Measurements from ENCODE around the gene SURF1.

The SURF1 gene

DNA sequence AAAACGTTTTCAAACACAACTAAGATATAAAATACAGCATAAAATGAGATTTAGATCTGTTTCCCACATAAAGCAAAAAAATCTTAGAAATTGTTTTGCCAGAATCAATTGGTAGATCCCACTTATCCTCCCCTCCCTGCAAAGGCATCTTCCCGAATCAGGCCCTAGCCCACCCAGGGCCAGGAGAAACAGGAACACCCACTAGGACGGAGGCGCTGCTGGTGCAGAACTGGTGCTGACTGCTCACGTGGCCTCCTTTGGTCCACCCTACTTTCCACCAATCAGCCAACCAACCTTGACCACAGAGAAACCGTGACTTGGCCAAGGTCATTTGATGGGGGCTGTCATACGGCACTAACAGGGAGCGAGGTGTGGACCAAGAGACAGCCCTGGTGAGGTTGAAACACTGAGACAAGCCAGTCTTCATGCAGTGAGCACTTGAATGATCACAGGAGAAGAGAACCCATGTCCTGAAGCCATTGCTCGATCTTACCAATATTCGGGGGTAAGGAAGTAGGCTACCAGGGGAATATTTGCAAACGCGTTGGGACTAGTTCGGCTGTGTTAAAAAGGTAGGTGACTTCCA is 5.3 kb upstream of the SURF1 start:
- no peak for DNase-seq

DNA sequence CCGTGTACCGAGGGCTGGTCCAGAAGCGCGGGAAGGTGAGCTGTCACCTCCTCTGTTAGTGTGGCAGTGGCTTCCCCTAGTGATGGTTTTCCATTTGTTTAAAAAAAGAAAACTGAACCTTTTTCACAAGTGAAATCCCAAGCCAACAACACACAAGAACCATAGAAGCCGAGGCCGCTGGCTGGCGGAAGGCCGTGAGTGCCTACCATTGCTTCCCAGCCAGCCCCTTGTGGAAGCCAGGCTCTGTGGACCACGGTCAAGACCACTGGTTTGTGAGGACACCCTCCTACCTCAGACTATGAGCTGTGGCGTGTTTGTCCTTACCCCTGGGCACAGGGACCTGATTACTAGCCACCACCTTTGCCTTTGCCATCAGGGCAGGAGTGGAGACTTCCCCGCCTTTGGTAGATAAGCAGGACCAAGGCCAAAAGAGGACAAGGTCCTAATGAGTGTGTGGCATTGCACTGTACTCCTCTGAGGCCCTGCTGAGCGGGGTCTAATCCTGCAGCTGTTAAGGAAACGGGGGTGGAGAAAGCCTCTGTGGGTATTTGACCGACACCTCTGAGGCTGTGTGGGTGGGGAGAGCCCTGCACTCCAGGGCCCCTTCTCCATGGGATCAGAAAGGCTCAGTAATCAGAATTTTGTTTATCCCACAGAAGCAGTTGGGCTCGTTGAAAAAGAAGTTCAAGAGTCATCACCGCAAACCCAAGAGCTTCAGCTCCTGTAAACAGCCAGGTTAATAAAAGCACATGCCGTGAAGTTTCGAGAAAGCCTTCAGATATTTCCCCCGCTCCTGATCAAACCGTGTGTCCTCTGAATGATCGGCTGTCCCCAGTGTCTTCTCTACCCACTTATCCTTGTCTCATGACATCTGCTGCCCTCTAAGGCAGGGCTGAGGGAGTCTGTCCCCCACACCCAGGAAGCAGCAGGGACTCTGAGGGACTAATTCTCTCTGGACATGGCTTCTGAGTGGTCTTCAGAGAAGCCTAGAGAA is 4.4 kb upstream of the SURF1 start:
- DNase-seq = no peak

DNA sequence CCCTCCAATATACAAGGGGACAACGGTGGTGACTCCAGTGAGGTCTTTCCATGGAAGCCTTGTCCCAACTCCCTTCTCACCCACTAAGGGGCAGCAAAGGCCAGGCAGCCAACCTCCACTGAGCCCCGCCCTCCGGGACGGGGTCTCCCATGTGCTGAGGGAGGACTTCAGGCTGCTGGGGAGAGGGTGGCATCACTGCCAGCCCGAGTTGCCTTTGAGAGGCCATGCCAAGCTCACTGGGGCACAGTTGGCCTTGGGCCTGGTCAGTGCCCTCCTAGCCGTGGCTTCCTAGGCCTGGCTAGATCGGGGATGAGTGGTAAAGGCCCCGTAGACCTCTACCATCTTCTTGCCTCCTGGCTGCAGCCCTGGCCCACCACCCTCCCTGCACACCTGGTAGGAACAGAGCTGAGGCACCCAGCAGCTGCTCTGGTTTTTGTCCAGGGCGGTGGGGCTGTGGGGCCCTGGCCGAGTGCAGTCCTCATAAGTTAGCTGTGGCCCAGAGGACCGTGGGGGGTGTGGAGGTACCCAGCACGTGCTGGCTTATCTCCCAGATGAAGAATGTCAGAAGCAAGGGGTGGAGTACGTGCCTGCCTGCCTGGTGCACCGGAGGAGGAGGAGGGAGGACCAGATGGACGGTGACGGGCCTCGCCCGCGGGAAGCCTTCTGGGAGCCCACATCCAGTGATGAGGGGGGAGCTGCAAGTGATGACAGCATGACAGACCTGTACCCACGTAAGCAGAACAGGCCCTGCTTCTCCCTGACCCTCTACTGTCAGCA is 3.3 kb upstream of the SURF1 start:
- peak; percentile 85 for DNase-seq

DNA sequence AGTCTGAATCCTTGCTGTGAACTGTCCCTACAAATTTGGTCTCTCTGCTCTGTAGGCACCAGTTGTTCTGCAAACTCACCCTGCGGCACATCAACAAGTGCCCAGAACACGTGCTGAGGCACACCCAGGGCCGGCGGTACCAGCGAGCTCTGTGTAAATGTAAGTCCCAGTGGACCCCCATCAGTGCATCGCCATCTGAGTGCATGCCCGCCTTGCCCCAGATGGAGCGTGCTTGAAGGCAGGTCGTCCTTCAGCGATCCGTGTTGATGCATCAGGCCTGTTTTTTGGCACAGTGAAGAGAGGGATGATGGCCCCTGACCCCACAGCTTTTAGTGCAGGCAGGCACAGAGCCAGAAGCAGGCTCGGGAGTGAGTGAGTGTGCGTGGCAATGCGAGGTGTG is 1.4 kb upstream of the SURF1 start:
- no peak for DNase-seq

DNA sequence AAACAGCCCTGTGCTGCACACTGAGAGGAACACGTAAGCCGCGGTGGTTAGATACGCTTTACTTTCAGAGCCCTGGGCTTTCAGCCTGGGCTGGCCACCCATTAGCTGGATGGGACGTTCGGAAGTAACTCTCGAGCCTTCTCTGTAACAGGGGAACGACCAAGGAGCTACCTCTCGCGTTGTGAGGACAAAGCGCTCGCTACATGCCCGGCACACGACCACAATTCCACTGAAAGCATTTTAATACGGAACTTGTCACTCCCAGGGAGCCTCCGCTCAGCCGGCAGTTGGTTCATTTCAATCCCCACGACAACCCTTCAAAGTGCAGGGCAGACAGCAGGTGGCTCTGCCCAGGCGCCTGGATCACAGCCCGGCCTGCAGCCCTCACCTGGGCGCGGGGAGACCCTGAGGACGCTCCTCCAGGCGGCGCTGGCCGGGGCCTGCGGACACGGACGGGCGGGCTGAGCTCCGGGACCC is 368 bp downstream of the SURF1 start:
- DNase-seq = peak; percentile 50

DNA sequence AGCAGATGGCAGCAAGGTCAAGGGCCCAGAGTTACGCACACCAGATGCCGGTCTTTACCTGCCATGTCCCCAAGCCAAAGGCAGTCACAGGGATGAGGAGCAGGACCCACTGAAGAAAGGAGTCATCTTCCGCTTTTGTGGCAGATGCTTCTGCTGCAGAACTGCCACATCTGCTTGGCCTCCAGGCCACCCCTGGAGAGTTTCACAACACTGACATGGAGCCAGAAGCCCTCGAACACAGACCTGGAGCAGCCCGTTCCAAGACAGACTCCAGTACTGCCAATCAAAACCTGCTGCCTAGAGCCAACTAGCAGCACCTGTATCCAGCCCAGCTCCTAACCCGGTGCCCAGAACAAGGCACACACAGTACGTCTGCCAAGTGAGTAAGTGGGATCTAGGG is 1.5 kb downstream of the SURF1 start:
- DNase-seq = no peak

DNA sequence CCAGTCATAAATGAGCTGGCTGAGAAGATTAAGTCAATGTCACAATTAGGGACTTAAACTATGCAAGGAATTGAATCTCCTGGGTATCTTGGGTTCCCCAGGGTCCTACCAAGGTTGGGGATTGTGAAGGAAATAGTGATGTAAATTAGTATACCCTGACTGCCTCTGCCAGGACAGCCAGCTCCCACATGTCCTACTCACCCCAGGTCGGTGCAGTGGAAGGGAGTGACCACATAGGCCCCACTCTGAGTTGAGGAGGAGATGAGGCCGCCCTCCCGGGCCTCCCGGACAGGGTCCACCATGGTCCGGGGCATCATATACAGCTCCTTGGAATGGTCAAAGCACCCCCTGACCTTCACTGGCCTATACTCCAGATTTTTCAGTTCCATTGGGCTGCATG is 2.7 kb downstream of the SURF1 start:
- DNase-seq = no peak

DNA sequence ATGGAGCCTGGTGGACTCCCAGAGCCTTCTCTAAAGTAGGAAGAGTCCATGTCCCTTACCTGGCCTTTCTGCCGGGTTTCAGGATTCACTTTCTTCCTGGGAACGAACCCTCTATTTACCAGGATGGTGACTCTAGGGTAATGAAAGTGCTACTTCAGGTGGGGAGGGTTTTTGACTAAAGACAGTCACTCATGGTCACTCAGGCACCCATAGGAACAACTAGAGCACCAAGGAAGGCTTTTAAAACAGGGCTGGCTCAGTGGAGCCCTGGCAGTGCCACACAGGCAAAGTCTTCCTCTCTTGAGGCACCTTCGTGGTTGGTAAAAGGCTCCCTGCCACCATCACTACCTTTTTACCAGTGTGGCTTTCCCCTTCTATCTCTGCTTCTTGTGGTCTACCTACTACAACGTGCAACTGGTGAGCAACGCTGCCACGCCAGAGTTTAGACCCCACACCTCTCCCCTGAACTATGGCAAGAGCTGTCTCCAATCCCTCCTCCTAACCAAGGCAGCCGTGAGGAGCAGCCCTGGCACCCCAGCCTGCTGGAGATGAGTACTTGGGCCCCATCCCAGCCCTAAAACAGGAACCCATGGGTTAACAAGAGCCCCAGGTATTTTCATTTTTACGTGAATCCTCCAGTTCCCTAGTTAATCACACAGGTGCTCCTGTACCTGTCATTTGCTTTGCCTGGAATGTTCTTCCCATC is 3.5 kb downstream of the SURF1 start:
- DNase-seq = no peak

DNA sequence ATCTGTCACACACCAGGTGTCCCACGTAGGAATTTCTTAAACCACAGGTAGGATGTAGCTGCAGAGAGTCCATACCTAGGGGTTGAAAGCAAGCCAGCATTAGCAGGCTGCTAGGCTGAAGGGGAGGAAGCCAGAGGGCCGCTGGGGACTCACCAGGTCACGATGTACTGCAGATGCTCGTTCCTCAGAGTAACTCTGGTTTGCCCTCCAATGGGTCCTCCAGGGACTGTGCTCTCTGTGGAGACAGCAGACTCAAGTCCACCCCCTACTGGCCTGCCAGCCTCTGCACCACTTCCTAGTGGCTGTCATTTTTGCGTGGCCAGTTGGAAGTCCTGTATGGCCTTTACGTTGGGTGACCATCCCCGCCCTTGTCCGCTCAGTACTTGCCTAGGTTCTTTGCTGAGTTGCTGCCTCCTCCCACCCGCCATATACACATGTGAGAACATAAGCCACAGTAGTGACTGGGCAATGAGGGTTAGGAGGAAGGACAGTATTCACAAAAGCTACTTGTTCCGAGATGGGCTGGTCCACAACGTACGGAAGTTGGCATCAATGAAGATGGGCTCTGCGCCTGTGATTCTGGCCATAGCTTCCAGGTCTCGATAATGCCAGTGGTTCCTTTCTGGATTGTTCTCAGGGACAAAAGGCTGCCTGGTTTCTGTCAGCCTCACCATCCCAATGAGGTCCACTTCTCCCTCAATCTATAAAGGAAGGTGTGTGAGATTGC is 4.2 kb downstream of the SURF1 start:
- peak; percentile 88 for DNase-seq

DNA sequence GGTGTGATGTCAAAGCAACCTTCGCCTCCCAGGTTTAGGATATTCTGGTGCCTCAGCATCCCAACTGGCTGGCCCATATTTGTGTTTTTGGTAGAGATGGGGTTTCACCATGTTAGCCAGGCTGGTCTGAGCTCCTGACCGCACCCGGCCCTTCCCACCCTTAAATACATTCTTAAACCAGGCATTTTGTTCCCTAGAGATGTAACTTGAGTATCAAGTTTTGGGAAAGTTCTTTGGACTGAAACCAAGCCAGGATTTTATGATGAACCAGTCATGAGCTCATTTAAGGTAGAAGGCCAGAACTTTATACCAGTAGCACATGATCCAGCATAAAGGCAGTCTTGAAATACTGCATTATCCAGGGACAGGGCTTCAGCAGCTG is 4.8 kb downstream of the SURF1 start:
- no peak for DNase-seq

DNA sequence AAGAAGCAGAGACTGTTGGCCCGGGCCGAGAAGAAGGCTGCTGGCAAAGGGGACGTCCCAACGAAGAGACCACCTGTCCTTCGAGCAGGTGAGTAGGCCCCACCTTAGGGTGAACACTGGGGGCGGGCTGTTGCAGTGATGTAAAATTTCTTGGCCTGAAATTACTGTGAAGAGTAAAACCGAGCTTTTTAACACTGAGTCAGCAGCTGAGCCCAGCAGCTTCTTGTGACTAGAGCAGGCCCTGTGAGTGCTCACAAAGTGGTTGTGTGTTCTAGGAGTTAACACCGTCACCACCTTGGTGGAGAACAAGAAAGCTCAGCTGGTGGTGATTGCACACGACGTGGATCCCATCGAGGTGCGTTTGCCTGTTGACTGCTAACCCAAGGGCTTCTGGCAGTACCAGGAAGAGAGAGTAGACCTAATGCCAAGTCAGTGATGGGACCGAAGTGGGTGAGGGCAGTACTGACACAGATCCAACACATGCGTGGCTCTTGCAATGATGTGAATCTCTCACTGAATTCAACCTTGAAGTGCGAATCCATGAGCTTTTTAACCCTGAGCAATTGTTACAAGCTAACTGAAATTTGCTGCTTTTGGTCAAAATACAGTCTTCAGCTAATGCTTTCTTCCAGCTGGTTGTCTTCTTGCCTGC is 6.2 kb downstream of the SURF1 start:
- no peak for DNase-seq

DNA sequence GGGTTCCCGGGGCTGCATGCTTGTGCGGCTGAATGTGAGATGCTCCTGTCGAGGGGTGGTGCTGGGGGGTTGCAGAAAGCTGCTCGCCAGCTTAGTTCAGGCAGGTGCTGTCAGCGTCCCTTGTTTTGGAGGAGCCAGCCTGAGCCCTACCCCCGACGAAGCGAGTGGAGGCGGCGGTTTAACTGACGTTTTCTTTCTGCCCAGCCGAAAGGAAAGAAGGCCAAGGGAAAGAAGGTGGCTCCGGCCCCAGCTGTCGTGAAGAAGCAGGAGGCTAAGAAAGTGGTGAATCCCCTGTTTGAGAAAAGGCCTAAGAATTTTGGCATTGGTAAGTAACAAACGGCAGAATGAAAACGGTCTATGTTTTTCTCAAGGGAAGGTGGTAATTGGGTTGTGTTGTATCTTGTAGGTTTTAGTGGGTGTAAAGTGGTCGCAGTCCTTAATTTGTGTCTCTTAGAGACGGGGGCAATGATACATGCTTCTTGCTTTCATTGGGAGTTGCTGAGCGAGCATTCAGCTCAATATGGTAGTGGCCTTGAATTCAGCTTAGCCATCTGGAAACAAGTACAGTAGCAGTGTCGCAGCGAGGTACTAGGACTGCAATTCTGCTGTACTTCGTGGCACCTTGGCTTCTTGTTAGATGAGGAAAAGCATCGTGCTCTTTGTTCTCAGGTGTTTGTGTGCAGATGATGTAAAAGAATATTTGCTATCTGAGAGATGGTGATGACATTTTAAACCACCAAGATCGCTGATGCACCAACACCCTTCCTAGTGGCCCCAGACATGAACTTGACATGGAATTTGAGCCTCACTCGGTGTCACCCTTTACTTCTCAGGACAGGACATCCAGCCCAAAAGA is 7.3 kb downstream of the SURF1 start:
- no peak for DNase-seq

DNA sequence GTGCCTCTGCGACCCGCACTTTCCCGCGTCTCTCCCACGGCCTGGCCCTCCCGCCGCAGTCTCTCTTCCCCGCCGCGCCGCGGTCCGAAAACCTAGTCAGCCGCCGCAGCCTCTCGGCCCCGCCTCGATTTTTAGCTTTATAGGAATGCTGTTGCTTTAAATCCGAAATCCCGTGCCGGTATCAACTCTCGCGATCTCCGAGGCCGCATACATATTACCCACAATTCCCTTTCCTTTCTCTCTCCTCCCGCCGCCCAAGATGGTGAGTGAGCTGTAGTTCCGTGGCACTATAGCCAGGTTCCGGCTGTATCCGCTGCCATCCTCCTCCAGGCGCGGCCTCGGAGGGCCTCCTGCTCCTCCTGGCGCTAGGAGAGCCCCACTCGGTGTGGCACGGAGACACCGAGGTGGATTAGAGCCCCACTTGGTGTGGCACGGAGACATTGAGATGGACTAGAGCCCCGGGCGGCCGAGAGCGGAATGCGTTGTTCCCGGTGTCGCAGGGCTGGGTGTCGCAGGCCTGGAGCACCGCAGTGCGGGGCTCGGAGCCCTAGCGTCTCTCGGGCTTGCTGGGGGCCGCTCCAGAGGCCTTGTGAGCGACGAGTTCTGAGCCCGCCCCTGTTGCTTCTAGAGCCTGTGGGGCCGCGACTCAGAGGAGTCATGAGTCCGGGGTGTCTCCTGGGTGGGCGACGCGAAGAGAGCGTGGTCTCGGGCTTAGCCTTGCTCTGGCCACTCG is 8.1 kb downstream of the SURF1 start, which contains the start of the genes MED22 and RPL7A:
MED22 (minus strand) TSS at position 147 of the 733 bp plus-strand sequence. CDS start 1,469 bp downstream, outside the sequence.
RPL7A (plus strand) TSS at position 234 of the 733 bp plus-strand sequence; CDS start at position 260, 26 bp downstream.
- peak; percentile 98 for DNase-seq

DNA sequence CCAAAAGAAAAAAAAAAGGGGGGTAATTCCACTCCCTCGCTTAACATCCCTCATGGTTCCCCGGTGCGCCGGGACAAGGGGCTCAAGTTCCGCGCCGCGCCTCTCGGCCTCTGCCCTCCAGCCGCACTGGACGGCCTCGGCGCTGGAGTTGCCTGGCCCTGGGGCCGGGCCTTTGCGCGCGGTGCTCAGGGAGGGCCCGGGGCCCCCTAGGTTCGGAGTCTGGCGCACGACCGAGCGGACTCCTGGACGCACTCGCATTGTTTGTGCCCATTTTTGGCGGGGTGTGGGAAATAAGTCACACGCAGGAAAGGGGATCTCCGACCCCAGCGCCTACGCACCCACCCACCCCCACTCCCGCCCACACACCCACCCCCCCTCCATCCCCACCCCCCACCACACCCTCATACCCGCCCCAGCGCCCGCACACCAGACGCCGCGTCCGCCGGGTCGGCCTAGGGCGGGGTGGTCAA is 8.7 kb downstream of the SURF1 start:
- peak; percentile 58 for DNase-seq

DNA sequence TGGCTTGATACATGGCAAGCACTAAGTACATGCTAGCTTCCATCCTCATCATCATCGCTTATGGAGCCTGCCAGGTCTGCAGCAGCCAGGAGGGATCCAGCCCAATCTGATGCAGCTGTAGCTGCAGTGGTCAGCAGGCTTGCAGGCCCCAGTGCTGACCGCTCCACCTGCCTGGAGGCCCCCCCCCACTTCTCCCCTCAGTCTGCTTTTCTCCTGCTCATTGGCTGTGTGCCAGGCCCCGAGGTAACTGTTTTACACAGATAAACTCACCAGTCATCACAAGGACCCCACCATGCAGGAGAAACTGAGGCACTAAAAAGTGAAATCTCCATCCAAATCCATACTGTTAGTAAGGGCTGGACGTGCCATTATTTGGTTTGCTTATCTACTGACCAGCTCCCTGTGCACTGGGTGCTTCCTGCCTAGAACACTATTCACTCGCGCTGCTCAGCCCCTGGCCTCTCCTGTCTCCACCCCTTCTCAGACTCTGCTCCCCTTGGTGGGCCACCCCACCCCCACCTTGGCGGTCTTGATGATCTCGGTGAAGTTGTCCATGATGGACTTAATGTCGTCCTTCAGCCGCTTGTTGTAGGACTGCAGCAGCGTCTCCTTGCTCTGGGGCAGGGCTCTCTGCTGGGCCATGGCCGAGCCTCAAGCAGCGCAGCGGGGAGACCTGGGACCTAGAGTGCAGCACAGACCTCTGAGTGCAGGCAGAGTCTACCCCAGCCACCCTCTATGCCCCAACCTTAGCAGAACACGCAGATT is 10.1 kb downstream of the SURF1 start:
- no peak for DNase-seq

DNA sequence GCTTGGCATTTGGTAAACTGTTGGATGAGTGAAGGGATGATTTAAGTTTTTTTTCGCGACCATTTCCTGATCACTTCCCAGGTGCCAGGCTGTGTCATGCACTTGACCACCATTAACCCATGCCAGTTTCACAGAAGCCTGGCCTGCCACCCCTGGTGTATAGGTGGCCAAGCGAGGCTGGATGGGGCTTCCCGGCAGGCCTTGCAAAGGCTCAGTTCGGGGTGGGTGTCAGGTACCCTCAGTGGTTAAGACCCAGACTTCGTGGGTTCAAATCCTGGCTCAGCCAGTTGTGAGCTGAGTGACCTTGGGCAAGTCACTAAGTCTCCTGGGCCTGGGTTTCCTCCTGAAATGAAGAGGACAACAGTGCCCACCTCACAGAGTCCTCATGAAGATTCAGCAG is 10.7 kb downstream of the SURF1 start:
- no peak for DNase-seq

DNA sequence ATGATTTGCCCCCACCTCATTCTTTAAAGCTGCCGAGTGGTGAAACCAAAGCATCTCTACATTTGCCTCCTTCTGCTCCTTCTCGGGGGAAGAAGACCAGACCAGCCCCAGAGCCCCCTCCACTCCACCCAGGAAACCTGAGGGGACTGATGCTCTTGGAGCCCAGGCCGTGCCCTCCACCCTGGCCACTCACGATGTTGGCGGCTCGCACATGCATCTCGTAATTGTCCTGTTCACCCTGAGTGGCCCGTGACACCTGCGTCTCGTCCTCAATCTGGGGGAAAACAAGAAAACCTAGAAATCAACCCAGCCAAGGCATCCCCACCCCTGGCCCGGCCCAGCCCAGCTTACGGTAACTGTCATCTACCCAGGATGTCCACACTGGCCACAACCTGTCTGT is 11.3 kb downstream of the SURF1 start:
- no peak for DNase-seq

DNA sequence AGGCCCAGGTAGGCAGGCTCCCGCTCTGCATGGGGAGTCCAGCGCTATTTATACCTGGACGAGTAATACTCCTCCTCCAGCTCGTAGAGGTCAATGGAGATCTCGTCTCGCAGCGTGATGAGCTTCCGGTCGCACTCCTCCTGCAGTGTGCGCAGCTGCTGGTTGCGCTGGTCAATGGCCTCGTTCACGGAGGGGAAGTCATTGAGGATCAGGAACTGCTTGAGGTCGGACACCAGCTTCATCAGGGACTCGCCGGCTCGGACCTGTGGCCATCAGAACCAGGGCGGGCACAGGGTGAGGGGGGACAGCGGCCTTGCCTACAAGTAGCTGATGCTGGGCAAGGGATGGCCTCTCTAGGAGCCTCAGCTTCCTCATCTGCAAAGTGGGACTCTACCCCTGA is 12.2 kb downstream of the SURF1 start:
- DNase-seq = no peak

DNA sequence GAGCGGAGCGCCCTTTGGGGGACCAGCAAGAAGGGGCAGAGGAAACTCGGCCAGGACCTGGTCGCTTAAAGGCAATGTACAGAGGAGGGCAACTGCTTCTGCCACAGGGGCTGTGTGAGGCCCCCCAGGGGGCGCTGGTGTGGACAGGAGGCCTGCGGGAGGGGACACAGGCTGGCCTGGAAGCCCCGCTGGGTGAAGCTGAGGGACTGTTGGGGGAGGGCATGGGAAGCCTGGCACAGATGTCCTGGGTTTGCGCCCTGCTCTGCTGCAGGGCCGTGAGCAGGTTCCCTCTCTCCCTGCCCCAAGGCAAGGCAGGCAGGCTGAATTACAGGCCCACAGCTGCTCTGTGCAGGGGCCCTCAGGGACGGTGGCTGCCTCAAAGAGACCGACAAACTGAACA is 13.7 kb downstream of the SURF1 start:
- peak; percentile 45 for DNase-seq

Measured in hematopoietic multipotent progenitor cell treated with erythropoietin and hydrocortisone succinate and interleukin-3 and kit ligand, for 6 days (in vitro differentiated cells).